Mammary epithelial cell (primary cell): ENCODE measurements around the gene CMSS1.

ENCODE experiments used
- CTCF ChIP-seq, 2 donors: IDR thresholded peaks in 1 of 2; conservative IDR thresholded peaks in 1 of 2; 2 replicates each; pipeline ENCODE4 v1.5.1; 2011 to 2012; ENCODE audit warnings: inconsistent platforms in 2 of 2, low read length in 2 of 2, mild to moderate bottlenecking in 2 of 2, control low read depth in 1 of 2, low read depth in 1 of 2; ENCODE audit not compliant: insufficient read depth in 1 of 2; ENCODE audit errors: extremely low read depth in 1 of 2
- EZH2 ChIP-seq: IDR thresholded peaks from 2 replicates; pipeline ENCODE4 v1.6.1; 2012; ENCODE audit warnings: low read length, inconsistent platforms, borderline replicate concordance

GRCh38 chr3:100033184-100033583, 215.5 kb downstream of the CMSS1 start:
- no peak for TF ChIP-seq CTCF (conservative IDR thresholded peaks at IDR 0.05 in 1 of 2, IDR thresholded peaks at IDR 0.05 in 1 of 2; ENCODE audit: extremely low read depth in 1 of 2, insufficient read depth in 1 of 2, low read depth in 1 of 2, low read length in 2 of 2)
- TF ChIP-seq EZH2: no peak
